ENCODE data around the gene DCAF5. TPM values are rescaled to one million over a fixed set of nuclear protein-coding genes. Genes with fewer than 3 reads are reported as not detected.

Gene DCAF5
- polyA plus RNA-seq, 1 donor (not counting 4 experiments of a cell fraction or from before 2014, with no cell fraction given) = 29.5 TPM

DNA sequence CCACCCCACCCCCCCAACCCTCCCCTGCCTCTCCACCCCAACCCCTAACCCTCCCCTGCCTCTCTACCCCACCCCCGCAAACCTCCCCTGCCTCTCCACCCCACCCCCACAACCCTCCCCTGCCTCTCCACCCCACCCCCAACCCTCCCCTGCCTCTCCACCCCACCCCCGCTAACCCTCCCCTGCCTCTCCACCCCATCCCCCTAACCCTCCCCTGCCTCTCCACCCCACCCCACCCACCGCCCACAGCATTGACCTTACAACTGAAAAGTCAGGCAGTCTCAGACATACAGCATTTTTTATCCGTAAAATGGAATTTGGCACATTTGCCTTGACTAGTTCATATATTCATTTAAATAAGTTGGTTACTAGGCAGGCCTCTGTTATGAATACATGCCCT, 135.2 kb downstream of the DCAF5 start:
- no peak for FAIRE-seq

DNA sequence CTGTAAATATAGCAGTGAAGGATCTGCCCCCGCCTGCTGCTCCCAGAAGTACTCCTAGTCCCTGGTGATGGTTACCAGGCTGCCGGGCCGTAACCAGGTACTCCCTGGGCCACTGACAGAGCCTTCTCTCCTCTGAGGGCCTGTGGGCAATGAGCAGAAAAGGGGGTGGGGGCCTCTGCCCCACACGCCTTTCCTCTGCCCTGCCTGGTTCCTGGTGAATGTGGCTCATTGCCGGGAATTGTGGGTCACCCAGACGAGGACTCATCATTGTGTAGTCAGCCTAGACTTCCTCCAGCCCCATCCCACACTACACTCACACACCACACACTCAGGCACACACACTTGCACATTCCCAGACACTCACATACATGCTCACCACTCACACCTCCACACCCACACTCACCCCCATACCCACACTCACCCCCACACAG, 138.1 kb downstream of the DCAF5 start:
- Histone ChIP-seq H2AFZ (ENCODE audit: control insufficient read depth, low read length) (no peak overlapping the region), H3K9ac (ENCODE audit: control insufficient read depth, extremely low read depth, insufficient read depth, low read length) (no peak overlapping the region), H3K36me3 (ENCODE audit: control insufficient read depth in 2 of 2, extremely low read depth in 1 of 2, insufficient read depth in 2 of 2, low read length in 2 of 2) (no peaks in the 10 kb centered on the region), H3K4me3 (ENCODE audit: control insufficient read depth in 2 of 3, extremely low read depth in 1 of 3, insufficient read depth in 2 of 3, low read depth in 1 of 3, low read length in 3 of 3) (no peak overlapping the region), H3K79me2 (ENCODE audit: control insufficient read depth, insufficient read depth, low read length) (no peaks in the 10 kb centered on the region), H3K4me1 (ENCODE audit: control insufficient read depth, extremely low read depth, insufficient read depth, low read length) (no peaks in the 10 kb centered on the region), H3K4me2 (ENCODE audit: control insufficient read depth, extremely low read depth, insufficient read depth, low read depth, low read length) (no peak overlapping the region), H3K9me1 (ENCODE audit: control insufficient read depth, extremely low read depth, insufficient read depth, low read length) (no peaks in the 10 kb centered on the region), H4K20me1 (ENCODE audit: control insufficient read depth, extremely low read depth, insufficient read depth, low read length) (no peaks in the 10 kb centered on the region), H3K27ac (ENCODE audit: control insufficient read depth, insufficient read depth, low read length) (no peak overlapping the region), H3K9me3 (ENCODE audit: control insufficient read depth, low read depth, low read length) (no peaks in the 10 kb centered on the region), H3K27me3 (ENCODE audit: control insufficient read depth, extremely low read depth, insufficient read depth, low read length) (no peaks in the 10 kb centered on the region)
- dilution Hi-C loops (cut with MboI; ENCODE audit: extremely low pct_ligation_motif_present, low sequenced_read_pairs) = no loop called here
- no peak for TF ChIP-seq EZH2 (IDR thresholded peaks at IDR 0.05; ENCODE audit: low read length)
- TF ChIP-seq, protein P1, sequence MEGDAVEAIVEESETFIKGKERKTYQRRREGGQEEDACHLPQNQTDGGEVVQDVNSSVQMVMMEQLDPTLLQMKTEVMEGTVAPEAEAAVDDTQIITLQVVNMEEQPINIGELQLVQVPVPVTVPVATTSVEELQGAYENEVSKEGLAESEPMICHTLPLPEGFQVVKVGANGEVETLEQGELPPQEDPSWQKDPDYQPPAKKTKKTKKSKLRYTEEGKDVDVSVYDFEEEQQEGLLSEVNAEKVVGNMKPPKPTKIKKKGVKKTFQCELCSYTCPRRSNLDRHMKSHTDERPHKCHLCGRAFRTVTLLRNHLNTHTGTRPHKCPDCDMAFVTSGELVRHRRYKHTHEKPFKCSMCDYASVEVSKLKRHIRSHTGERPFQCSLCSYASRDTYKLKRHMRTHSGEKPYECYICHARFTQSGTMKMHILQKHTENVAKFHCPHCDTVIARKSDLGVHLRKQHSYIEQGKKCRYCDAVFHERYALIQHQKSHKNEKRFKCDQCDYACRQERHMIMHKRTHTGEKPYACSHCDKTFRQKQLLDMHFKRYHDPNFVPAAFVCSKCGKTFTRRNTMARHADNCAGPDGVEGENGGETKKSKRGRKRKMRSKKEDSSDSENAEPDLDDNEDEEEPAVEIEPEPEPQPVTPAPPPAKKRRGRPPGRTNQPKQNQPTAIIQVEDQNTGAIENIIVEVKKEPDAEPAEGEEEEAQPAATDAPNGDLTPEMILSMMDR (optimal IDR thresholded peaks at IDR 0.05 in 1 of 3, IDR thresholded peaks at IDR 0.05 in 1 of 3, conservative IDR thresholded peaks at IDR 0.05 in 1 of 3; ENCODE audit: extremely low read depth in 1 of 3, insufficient read depth in 2 of 3, low read length in 3 of 3) = no peak
- DNase-seq (ENCODE audit: low read depth, low spot score) (no peak), FAIRE-seq (no peak)

More for the DNA sequence above, 135.2 kb downstream of the DCAF5 start:
- Histone ChIP-seq H3K36me3 (ENCODE audit: control insufficient read depth in 2 of 2, extremely low read depth in 1 of 2, insufficient read depth in 2 of 2, low read length in 2 of 2) (no peaks in the 10 kb centered on the region), H2AFZ (ENCODE audit: control insufficient read depth, low read length) (no peak overlapping the region), H3K4me1 (ENCODE audit: control insufficient read depth, extremely low read depth, insufficient read depth, low read length) (no peaks in the 10 kb centered on the region), H3K27ac (ENCODE audit: control insufficient read depth, insufficient read depth, low read length) (no peak overlapping the region), H3K79me2 (ENCODE audit: control insufficient read depth, insufficient read depth, low read length) (no peaks in the 10 kb centered on the region), H3K9me3 (ENCODE audit: control insufficient read depth, low read depth, low read length) (no peaks in the 10 kb centered on the region), H3K4me2 (ENCODE audit: control insufficient read depth, extremely low read depth, insufficient read depth, low read depth, low read length) (no peak overlapping the region), H4K20me1 (ENCODE audit: control insufficient read depth, extremely low read depth, insufficient read depth, low read length) (no peaks in the 10 kb centered on the region), H3K4me3 (ENCODE audit: control insufficient read depth in 2 of 3, extremely low read depth in 1 of 3, insufficient read depth in 2 of 3, low read depth in 1 of 3, low read length in 3 of 3) (no peak overlapping the region), H3K9ac (ENCODE audit: control insufficient read depth, extremely low read depth, insufficient read depth, low read length) (no peak overlapping the region), H3K9me1 (ENCODE audit: control insufficient read depth, extremely low read depth, insufficient read depth, low read length) (no peaks in the 10 kb centered on the region), H3K27me3 (ENCODE audit: control insufficient read depth, extremely low read depth, insufficient read depth, low read length) (no peaks in the 10 kb centered on the region)
- TF ChIP-seq, protein P1 (optimal IDR thresholded peaks at IDR 0.05 in 1 of 3, IDR thresholded peaks at IDR 0.05 in 1 of 3, conservative IDR thresholded peaks at IDR 0.05 in 1 of 3; ENCODE audit: extremely low read depth in 1 of 3, insufficient read depth in 2 of 3, low read length in 3 of 3) = no peak
- no peak for TF ChIP-seq EZH2 (IDR thresholded peaks at IDR 0.05; ENCODE audit: low read length)
- DNase-seq (ENCODE audit: low read depth, low spot score) = no peak
- dilution Hi-C loops (cut with MboI; ENCODE audit: extremely low pct_ligation_motif_present, low sequenced_read_pairs) = no loop called here
